GM18861 (cell line): ENCODE measurements around the gene PAEP.

Experiments
- ATAC-seq: cut with Tn5 transposase; IDR thresholded peaks from one replicate; pipeline ENCODE4 v1.9.1; 2021; ENCODE audit not compliant: unreplicated experiment

Gene PAEP

DNA sequence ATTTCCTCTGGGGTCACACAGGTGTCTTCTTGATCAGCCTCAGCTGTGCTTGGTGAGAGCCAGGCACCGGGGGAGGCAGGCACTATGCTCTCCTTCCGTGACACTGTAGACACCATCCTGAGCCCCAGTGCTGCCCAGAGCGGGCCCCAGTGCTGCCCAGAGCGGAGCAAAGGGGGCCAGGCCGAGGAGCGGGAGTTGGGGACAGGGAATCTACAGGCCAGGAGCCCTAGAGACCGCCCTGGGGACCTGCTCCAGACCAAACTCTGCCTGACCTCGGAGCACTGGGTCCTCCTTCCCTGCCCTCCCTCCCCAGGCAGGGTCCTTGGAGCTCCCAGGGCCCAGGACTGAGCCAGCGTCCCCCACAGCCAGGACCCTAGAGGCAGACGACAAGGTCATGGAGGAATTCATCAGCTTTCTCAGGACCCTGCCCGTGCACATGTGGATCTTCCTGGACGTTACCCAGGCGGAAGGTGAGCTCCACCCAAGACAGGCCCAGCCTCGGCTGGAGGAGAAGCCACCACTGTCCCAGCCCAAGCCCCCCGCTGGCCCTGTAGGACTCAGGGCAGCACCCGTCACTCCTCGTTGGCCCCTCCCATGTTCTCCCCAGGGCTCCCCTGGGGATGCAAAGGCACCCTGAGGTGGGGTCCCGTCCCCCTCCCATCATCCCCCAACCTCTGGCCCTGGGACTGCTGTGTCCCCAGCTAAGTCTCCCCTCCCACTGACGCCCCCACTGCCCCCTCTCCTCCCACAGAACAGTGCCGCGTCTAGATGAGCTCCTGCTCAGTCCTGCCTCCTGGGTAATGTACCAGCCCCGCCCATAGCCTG lies 30.2 kb downstream of the PAEP start:
- ATAC-seq: no peak

DNA sequence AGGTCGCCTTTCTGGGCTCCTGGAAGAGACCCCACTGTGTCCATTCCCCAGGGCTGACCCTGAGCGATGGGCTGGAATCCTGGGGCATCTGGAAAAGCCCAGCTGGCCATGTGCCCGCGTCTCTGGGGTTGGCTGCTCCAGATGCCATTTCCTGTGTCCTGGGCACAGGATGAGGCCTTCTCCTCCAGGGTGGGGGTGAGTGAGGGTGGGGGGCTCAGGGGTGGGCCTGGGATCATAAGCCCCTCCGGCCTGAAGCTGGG lies 30.7 kb downstream of the PAEP start:
- no peak for ATAC-seq

GRCh38 chr9:135592625-135593024 lies 31.1 kb downstream of the PAEP start:
- no peak for ATAC-seq

DNA sequence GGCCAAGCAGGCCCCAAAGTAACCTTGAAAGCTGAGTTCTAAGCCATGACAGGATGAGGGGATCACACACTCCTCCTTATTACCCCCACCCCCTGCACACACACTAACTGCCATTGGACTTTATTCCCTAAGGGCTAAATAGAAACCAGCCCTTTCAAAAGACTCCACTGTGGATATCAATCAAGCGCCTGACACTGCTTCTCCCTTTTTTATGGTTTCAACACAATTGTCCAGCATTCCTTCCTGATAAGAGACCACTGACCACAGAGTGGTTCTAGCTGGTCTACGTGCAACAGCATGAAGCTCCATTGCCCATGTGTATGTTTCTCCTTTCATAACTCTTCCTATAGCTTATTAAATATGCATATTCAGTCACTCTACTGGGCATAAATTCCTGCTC lies 34.7 kb downstream of the PAEP start:
- ATAC-seq: no peak

DNA sequence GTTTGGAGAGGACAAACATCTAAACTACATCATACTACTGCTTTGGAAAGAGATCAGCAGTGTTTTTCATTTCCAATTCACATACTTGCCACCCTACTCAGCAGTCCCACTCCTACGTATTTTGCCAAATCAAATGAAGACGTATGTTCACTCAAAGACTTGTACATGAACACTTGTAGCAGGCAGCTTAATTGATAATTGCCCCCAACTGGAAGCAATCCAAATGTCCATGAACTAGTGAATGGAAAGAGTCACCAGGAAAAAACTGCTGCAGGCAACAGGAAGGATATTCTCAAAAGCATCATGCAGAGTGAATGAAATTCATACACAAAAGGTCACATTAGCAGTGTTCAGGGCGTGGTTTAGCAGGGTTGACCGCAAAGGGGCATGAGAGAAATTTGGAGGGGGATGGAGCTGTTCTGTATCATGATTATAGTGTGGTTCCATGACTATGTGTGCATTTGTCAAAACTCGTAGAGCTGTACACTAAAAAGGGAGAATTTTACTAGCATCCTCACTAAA lies 38.8 kb downstream of the PAEP start:
- ATAC-seq: no peak

GRCh38 chr9:135601988-135602387 lies 40.4 kb downstream of the PAEP start:
- no peak for ATAC-seq

DNA sequence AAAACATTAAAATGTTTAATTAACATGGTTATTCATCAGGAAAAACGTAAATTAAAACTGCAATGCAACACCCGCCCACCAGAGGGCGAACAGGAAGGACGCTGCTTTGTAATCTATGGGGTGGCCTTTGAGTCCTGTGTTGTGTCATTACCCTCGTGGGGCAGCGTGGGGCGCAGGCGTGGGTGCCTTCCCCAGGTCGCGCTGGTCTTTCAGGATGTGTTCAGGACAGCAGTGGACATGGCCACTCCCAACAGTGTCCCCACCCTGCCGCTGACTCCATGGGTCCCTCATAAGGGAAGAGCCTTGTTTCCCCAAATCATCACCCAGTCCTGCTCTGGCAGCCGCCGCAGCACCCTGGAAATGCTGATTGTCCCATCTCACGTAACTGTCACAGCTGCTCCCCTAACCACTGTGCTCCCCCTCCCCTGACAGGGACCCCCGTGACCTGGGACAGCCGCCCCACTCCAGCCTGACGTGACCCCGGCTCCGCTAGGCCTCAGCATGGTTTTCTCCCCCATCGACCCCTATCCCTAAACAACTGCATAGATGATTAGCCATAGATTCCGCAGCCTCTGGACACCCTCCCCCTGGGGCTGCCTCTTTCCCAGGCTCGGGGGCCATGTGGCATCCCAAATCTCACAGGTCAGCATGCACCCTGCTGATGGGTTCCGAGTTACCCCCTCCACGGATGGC lies 41.4 kb downstream of the PAEP start:
- no peak for ATAC-seq

GRCh38 chr9:135604437-135605237 lies 43.1 kb downstream of the PAEP start:
- ATAC-seq: no peak

- ATAC-seq: no peak
Measured at GRCh38 chr9:135605238-135605781, 43.8 kb downstream of the PAEP start.

DNA sequence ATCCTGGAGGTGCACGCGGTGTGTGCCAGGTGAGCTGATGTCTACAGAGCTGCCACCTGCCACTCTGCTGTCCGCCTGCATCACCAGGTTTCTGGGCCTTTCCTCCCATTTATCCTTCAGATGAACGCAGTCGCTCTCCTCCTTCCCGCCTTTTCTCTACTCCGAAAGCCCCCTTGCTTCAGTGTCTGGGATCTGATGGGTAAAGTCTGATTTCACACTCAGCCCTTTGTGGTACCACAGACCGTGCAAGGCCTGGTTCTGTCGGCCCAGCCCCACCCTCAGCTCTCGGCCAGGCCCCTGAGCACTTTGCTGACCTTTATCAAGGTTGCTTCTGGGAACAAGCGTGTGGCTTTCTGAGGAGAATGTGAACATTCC lies 45.3 kb downstream of the PAEP start:
- ATAC-seq: no peak

GRCh38 chr9:135607401-135608293 lies 46.1 kb downstream of the PAEP start:
- ATAC-seq: no peak

DNA sequence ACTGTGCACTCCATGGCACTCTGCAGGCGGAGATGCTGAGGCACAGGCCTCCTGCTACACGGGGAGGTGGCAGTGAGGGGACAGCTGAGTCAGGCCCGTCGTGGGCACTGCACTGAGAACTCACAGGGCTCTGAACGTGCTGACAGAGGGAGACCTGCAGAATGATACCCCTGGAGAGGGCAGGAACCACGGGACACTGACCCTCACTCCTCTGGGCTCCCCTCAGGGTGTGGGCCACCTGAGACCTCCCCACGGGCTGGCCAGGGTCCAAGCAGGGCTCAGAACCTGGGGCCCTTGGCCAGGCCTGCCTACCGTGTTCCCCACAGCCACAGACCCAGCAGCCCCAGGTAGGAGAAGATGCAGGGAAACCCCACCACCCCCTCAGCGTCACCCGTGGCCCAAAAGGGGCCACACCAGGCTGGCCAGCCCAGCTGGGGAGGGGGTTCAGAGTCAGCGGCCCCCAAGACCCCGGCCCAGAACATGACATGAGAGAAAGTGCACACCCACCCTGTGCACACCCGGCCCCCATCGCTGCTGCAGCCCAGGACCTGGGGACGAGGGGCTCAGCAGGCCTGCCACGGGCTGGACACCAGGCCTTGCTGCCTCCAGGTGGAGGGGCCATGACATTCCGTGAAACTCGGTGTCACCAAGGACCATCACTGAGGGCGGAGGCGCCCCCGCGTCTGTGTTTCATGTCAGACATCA lies 46.9 kb downstream of the PAEP start:
- no peak for ATAC-seq

- ATAC-seq: no peak
Measured at GRCh38 chr9:135608999-135609317, 47.4 kb downstream of the PAEP start.

DNA sequence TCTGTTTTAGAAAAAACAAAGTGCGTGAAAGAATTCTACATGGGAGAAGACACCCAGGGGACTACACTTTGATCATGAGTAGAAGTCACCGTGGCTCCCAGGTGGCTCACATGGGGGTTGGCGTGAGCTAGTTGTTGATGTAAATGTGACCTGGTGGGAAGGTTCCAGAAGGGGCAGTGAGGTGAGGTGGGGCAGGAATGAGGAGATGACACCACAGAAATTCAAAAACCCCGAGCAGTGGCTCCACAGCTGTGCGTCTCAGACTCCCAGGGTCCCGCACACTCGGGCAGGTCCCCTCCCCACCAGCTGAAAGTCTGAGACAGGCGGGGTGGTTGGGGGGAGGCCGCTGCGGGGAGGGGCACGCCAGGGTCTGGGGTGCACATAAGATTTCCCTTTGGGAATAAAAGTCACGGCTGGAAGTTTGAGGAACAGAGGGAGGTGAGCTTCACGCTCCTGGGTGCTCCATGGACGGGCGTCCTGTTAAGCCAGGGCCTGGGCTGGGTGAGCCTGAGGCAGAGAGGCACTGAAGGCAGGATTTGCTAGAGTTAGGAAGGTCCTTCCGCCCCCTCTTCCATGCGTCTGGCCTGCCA lies 47.9 kb downstream of the PAEP start:
- ATAC-seq: no peak

- ATAC-seq: no peak
Measured at GRCh38 chr9:135610290-135611141, 49.0 kb downstream of the PAEP start.

DNA sequence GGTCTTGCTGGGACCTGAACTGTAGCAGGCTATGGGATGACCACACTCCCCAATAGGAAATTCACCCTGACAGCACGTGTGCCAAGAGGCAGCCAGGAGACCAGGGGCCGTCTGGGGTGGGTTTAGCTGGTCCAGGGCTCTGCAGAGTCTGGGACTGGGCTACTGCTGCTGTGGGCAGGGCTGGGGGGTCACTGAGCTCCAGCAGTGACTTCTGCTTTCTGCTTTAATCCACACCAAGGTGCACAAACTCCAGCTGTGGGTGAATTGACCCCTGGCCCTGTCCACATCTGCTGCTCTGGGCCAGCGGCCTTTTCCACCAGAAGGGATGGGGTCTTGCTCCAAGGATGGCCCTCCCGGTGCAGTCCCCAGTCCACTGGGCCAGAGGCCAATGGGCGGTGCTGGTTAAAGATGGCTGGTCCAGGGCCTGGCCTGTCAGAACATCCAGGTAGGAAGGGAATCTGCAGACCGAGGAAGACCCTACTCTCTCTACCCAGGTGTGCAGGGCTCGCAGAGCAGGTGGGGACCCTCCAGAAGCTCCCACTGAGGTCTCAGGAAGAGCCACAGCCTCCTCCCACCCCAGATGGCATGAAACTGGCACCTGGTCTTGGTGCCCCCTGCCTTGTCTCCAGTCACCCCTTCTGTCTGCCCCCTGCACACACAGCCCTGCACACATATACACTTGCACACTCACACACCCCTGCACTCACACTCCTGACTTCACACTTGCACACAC lies 49.8 kb downstream of the PAEP start:
- no peak for ATAC-seq

GRCh38 chr9:135611875-135612209 lies 50.3 kb downstream of the PAEP start:
- ATAC-seq: no peak

GRCh38 chr9:135612437-135612836 lies 50.9 kb downstream of the PAEP start:
- no peak for ATAC-seq
